GM12873 (cell line): ENCODE data around the gene TMEM183A.

Experiments used
- TF ChIP-seq, protein P1 (sequence below): IDR thresholded peaks from 2 replicates; pipeline ENCODE4 v1.5.1; 2012; ENCODE audit warnings: low read depth, mild to moderate bottlenecking, moderate library complexity, low read length, control low read depth; ENCODE audit not compliant: insufficient read depth; ENCODE audit errors: missing control alignments

Gene TMEM183A

GRCh38 chr1:203051841-203052324, 44.7 kb downstream of the TMEM183A start:
- TF ChIP-seq, protein P1, sequence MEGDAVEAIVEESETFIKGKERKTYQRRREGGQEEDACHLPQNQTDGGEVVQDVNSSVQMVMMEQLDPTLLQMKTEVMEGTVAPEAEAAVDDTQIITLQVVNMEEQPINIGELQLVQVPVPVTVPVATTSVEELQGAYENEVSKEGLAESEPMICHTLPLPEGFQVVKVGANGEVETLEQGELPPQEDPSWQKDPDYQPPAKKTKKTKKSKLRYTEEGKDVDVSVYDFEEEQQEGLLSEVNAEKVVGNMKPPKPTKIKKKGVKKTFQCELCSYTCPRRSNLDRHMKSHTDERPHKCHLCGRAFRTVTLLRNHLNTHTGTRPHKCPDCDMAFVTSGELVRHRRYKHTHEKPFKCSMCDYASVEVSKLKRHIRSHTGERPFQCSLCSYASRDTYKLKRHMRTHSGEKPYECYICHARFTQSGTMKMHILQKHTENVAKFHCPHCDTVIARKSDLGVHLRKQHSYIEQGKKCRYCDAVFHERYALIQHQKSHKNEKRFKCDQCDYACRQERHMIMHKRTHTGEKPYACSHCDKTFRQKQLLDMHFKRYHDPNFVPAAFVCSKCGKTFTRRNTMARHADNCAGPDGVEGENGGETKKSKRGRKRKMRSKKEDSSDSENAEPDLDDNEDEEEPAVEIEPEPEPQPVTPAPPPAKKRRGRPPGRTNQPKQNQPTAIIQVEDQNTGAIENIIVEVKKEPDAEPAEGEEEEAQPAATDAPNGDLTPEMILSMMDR: no peak

- TF ChIP-seq, protein P1: no peak
Observed at GRCh38 chr1:203052601-203053000, 45.4 kb downstream of the TMEM183A start.

DNA sequence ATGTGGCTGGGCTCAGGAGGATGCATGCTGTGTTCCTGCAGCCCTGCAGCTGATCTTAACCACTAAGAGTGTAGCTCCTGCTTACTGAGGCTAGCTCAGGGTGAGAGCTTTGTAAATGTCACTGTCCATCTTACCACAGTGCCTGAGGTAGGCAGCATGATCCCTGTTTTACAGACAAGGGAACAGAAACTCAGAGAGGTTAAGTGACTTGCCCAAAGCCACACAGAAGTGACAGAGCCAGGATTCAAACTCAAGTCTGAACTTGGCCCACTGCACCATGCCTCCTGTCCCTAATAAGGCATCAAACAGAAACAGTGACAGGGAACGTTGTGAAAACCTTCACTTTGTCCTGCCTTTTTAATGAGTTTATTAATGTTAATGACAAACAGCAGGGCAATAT, 47.0 kb downstream of the TMEM183A start:
- TF ChIP-seq, protein P1: no peak

GRCh38 chr1:203054642-203055041, 47.5 kb downstream of the TMEM183A start:
- TF ChIP-seq, protein P1: no peak

- TF ChIP-seq, protein P1: peak; percentile 12
Observed at GRCh38 chr1:203055161-203055799, 48.1 kb downstream of the TMEM183A start.

- TF ChIP-seq, protein P1: no peak
Observed at GRCh38 chr1:203056012-203056411, 48.8 kb downstream of the TMEM183A start.

DNA sequence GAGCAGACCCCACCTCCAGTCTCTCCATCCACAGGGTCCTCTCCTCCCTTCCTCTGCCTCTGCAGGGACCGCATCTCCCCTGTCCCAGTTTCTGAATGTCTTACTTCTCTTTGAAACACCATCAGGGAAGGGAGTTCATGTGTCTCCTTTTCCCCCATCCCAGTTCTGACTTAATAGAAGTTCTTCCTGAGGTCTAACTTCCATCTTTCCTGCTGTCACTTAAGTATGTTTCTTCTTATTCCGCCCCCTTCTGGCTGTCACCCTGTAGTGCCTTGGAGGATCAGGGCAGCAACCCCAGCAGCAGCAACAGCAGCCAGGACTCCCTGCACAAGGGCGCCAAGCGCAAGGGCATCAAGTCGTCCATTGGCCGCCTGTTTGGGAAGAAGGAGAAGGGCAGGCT, 49.3 kb downstream of the TMEM183A start:
- TF ChIP-seq, protein P1: peak; percentile 35
